RKO (cell line): ENCODE measurements around the gene KHK.
A peak's percentile ranks its signal among the peaks of the same experiment; 100 is the strongest.

Experiments used
- DNase-seq: peaks from one replicate; pipeline ENCODE4 v3.0.0-alpha.2; 2016; ENCODE audit warnings: low spot score

KHK gene

DNA sequence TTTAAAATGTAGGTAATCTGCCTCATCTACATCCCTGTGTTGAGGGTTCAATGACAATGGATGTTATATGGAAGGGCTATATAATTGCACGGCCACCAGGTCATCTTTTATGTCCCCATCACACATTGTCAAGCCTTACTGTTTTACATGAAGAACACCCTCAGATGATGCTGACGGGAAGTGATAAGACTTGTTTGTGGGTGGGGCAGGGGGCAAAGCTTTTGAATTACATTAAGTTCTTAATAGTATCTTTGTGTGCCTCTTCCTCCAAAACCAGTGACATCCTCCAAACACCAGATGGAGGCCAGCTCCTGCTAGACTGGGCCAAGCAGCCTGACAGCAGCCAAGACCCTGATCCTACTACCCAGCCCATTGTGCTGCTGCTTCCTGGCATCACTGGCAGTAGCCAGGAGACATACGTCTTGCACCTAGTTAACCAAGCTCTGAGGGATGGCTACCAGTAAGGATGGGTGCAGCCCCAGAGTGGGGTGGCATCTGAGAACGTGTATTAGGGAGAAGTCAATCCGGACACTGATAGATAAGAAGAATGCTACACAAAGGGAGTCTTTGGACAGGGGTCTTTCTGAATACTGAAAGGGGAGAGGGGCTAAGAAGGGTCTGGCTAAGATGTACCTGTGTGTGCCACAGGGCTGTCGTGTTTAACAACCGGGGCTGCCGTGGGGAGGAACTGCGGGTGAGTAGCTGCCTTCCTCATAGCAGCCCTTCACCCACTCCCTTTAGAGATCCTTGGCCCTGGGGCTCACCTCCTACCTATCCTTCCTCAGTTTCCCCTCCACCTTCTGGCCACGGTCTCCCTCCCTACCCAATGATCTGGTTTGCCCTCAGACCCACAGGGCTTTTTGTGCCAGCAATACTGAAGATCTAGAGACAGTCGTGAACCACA, 42.3 kb downstream of the KHK start:
- DNase-seq = no peak

GRCh38 chr2:27130396-27130795, 43.8 kb downstream of the KHK start:
- DNase-seq = no peak

DNA sequence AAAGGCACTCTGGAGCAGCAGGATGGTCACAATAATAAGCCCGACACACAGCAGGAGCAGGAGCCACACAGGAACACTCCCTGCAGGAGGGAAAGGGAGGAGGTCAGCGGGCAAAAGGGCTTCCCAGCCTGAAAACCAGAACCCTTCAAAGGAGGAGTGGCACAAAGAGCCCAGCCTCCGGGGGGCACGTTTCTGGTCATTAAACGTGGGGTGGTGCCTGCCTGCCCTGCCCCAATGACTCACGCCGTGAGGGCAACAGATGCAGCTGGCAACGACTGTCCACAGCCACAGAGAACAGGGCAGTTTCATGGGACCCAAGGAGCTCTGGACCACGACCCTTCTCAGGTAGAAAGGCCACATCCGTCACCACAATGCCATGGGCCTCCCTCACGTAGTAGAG, 44.9 kb downstream of the KHK start:
- no peak for DNase-seq

GRCh38 chr2:27133195-27133875, 46.8 kb downstream of the KHK start:
- DNase-seq = peak; percentile 58

DNA sequence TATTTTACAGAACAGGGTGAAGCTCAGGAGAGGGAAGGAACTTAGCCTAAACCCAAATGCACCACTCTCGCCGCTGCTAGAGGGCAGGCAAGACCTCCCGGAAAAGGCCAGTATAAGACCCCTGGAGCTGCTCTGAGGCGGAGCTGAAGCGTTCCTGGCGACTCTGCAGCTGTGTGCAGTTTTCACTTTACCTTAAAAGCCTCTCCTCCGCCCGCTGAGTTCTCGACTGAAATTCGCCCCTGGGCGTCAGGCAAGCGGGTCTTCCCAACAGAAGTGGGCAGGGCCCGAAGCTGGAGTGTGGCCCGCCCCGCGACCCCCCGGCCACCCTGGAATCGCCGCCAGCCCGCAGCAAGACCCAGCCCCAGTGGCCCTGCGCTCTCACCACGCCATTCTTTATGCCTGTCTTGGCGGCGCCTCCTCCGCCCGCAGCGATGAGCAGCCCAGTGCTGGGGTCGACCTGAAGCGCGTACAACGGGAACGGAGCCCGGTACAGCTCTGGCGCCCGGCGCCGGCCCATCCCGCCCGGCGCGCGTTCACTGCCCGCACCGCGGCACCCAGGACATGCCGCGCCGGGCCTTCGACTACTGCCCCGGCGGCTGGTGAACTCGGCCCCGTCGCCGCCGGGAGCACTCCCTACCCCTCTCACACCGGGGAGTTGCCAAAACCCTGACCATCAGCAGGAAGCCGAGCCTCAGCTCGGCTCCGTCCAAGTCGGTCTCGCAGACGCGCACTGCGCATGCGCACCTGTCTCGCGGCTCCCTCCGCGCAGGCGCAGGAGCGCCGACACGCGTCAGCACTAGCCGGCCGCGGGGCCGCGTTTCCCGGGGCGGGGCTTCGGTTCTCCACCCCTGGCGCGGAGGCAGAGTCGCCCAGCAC, 47.6 kb downstream of the KHK start, which contains the start of gene PREB:
Gene PREB, minus strand, starts transcription at position 732 of the 876 bp plus-strand sequence. Its CDS starts 215 bp downstream, at position 517.
- peak; percentile 95 for DNase-seq

DNA sequence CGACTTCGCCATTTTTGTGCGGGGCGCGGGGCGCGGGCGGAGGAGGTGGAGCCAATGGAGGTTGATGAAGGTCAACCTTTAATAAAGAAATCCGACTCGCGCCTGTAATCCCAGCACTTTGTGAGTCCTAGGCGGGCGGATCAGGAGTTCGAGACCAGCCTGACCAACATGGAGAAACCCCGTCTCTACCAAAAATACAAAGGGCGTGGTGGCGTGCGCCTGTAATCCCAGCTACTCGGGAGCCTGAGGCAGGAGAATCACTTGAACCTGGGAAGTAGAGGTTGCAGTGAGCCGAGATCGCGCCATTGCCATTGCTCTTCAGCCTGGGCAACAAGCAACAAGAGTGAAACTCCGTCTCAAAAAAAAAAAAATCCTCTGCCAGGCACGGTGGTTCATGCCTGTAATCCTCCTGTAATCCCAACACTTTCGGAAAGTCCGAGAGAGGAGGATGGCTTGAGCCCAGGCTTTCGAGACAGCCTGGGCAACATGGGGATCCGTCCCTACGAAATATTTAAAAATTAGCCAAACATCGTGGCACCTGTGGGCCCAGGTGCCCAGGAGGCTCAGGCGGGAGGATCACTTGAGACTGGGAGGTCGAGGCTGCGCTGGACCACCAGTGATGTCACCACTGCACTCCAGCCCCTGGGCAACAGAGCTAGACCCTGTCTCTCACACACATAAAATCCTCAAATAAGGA, 48.4 kb downstream of the KHK start:
- DNase-seq = no peak

GRCh38 chr2:27135478-27135955, 48.9 kb downstream of the KHK start:
- no peak for DNase-seq

- DNase-seq = no peak
Measured at GRCh38 chr2:27136751-27137150, 50.2 kb downstream of the KHK start.

- no peak for DNase-seq
Measured at GRCh38 chr2:27137322-27137935, 50.9 kb downstream of the KHK start.

DNA sequence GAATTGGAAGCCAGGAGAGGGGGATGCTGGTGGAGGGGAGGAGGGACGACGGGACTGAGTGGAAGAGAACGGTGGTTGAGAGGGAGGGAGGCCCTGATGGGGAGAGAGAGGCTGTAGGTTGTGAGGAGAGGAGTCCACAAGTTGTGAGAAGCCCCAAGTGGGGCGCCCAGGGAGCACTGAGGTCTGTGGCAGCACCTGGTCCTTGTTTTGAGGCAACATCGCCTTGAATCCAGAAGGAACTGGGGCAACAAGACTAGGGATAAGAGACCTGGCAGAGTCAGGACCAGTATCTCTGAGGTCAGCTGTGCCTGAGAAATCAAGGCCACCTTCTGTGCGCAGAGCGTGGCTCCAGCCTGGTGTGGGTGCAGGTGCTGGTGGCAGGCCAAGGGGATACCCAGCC, 51.5 kb downstream of the KHK start:
- no peak for DNase-seq

DNA sequence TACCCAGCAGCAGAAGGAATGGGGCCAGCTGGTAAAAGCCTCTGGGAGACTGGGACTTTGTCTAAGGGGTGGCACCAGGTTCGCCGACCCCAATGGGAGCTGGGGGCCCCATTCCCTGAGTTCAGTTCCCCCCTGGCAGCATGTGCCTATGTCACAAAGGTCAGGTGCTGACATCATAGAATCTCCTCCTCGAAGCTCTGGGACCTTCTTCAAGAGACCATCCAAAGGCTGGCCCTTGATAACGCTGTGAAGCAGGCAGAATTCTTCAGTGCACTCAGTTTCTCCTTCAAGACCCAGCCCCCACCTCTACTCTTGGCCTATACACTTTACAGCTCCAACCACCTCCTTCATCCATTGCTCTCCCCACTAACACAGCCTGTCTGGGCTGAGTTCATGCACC, 52.7 kb downstream of the KHK start, which contains the start of gene PRR30:
Gene PRR30, minus strand, starts transcription at position 101 of the 400 bp plus-strand sequence. CDS start 1,081 bp downstream, outside the sequence.
- DNase-seq = no peak

DNA sequence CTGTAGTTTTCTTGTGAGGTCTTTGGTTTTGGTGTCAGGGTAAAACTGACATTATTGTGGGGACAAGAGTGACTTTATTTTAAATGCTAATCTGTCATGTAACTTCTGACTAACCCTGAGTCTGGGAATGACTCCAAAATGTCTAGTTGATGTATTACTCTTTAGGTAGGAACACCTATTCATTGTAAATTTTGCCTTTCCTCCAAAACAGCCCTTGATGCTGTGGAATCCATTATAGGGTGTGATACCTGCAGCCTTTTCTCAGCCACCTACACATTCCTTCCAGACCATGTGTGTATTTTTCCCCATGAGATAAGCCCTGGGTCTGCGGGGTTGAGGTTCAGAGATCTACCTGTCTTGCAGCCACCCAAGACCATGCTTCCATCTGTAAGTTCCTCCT, 56.7 kb downstream of the KHK start:
- DNase-seq = no peak

DNA sequence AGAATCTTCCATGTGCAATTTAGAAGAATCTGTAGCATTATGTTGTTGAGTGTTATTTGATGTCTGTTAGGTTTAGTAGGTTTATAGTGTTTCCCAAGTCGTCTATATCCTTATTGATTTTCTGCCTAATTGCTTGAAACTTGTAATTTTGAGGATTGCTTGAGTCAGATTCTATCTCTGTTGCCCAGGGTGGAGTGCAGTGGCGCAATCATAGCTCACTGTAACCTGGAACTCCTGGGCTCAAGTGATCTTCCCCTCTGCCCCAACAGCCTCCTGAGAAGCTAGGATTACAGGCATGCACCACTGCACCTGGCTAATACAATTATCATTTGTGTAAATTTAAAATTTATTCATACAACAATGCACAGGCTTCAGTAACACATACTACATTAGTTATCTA, 59.1 kb downstream of the KHK start:
- DNase-seq = no peak

DNA sequence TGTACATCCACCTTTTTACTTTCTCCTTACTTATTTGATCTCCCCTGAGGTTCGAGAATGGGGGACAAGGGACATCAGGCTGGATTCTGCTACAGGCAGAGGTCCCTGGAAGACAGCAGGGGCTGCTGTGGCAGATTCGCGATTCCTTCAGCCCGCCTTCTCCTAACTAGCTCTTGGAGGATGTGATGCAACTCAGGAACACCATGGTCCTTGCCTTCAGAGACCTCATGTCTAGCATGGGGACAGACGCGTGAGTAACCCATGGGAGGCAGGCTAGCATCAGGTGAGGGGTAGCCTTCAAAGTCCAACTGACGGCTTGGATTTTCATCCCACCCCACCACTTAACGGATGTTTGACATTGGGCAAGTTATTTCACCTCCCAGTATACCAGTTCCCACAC, 61.4 kb downstream of the KHK start:
- DNase-seq = no peak

GRCh38 chr2:27148801-27149439, 62.3 kb downstream of the KHK start, which contains the start of gene TCF23:
Gene TCF23 (plus strand): TSS chr2:27149004. CDS start chr2:27149134, 130 bp downstream.
- no peak for DNase-seq

DNA sequence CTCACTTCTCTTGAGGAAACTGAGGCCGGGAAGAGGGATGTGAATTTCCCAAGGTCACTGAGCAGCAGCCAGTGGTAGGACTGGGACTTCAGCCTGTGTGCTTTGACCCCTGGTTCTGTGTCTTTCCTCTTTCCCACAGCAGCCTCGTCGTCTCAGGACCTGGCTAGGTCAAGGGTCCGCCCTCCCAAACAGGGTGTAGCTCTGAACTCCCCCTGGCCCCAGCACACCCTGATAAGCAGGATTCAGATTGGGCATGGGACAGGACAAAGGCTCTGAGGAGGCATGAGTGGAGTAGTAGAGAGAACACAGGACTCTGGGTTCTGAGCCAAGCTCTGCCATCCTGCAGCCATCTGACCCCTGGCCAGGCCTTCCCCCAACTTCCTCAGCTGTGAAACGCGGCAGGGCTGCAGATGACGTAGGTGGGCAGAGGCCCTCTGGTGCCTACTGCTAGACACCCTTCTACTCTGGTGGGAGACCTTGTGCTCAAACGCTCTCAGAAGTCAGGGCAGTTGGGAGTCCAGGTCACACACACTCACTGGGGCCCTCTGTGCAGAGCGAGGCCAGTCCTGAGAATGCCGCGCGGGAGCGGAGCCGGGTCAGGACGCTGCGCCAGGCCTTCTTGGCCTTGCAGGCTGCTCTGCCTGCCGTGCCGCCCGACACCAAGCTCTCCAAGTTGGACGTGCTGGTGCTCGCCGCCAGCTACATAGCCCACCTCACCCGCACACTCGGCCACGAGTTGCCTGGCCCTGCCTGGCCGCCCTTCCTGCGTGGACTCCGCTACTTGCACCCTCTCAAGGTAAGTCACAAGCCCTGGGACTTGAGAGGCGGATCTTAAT, 63.2 kb downstream of the KHK start:
- no peak for DNase-seq
